OCI-LY1 (cell line): ENCODE results near the gene ASIC3.

Source experiments
- H2AFZ ChIP-seq: fragments of 200-600 bp; sonication (generic), shearing (Covaris generic); 2 replicates; pipeline ENCODE4 v1.6.0; 2014; ENCODE audit warnings: antibody characterized with exemption, mild to moderate bottlenecking, low read length
- H3F3A ChIP-seq: fragments of 200-600 bp; sonication (generic), shearing (Covaris generic); 2 replicates; pipeline ENCODE4 v1.6.0; 2014; ENCODE audit warnings: mild to moderate bottlenecking, antibody characterized with exemption, low read length, moderate library complexity; ENCODE audit not compliant: insufficient read depth
- H3K27ac ChIP-seq: fragments of 200-600 bp; sonication (generic); 2 replicates; pipeline ENCODE4 v1.5.1; 2014; ENCODE audit warnings: low read length, mixed run types, mild to moderate bottlenecking, low read depth; ENCODE audit not compliant: poor library complexity, severe bottlenecking
- H3K27me3 ChIP-seq: fragments of 200-600 bp; sonication (generic); 2 replicates; pipeline ENCODE4 v1.6.0; 2014; ENCODE audit warnings: antibody characterized with exemption, mild to moderate bottlenecking, low read length, moderate library complexity; ENCODE audit not compliant: insufficient read depth
- H3K36me3 ChIP-seq: fragments of 200-600 bp; sonication (generic); 2 replicates; pipeline ENCODE4 v1.6.1; 2014; ENCODE audit warnings: mild to moderate bottlenecking, antibody characterized with exemption, low read length, moderate library complexity, mixed read lengths; ENCODE audit not compliant: insufficient read depth
- H3K4me1 ChIP-seq: fragments of 200-600 bp; sonication (generic); 2 replicates; pipeline ENCODE4 v1.5.1; 2014; ENCODE audit warnings: mild to moderate bottlenecking, low read length, moderate library complexity; ENCODE audit not compliant: insufficient read depth, severe bottlenecking
- H3K4me2 ChIP-seq: fragments of 200-600 bp; sonication (generic), shearing (Covaris generic); 2 replicates; pipeline ENCODE4 v1.6.1; 2014; ENCODE audit warnings: low read length
- H3K4me3 ChIP-seq: fragments of 200-600 bp; sonication (generic); 2 replicates; pipeline ENCODE4 v1.5.1; 2014; ENCODE audit warnings: low read length, low read depth, mild to moderate bottlenecking, mixed read lengths; ENCODE audit not compliant: poor library complexity, severe bottlenecking
- H3K79me2 ChIP-seq: fragments of 200-600 bp; shearing (Covaris generic); 2 replicates; pipeline ENCODE4 v1.6.1; 2016; ENCODE audit warnings: mixed run types, low read length, mixed read lengths; ENCODE audit not compliant: insufficient read depth
- H3K9ac ChIP-seq: fragments of 200-600 bp; sonication (generic), shearing (Covaris generic); 2 replicates; pipeline ENCODE4 v1.6.1; 2014; ENCODE audit warnings: mild to moderate bottlenecking, low read length, mixed read lengths
- H3K9me2 ChIP-seq: fragments of 200-600 bp; sonication (generic), shearing (Covaris generic); 2 replicates; pipeline ENCODE4 v1.6.1; 2014; ENCODE audit warnings: low read depth, mild to moderate bottlenecking, low read length, mixed read lengths
- H3K9me3 ChIP-seq: fragments of 200-600 bp; shearing (Covaris generic); 2 replicates; pipeline ENCODE4 v1.6.1; 2014; ENCODE audit warnings: low read length, mixed read lengths
- H4K20me1 ChIP-seq: fragments of 200-600 bp; sonication (generic), shearing (Covaris generic); 2 replicates; pipeline ENCODE4 v1.6.0; 2016; ENCODE audit warnings: mild to moderate bottlenecking, low read length; ENCODE audit not compliant: insufficient read depth
- CTCF ChIP-seq: fragments of 200-600 bp; sonication (generic), shearing (Covaris generic); IDR thresholded peaks from 2 replicates; pipeline ENCODE4 v1.5.1; 2017; ENCODE audit warnings: mild to moderate bottlenecking, antibody characterized with exemption, low read length, moderate library complexity, mixed read lengths
- EZH2 ChIP-seq: fragments of 200-600 bp; sonication (generic), shearing (Covaris generic); IDR thresholded peaks from 2 replicates; pipeline ENCODE4 v1.8.0; 2017; ENCODE audit warnings: borderline replicate concordance, mixed run types, mild to moderate bottlenecking, antibody characterized with exemption, low read length, moderate library complexity, mixed read lengths

ASIC3 gene

GRCh38 chr7:151095123-151095797 lies 46.9 kb downstream of the ASIC3 start:
- H3K27ac ChIP-seq: no peak overlapping the region
- no peaks in the 10 kb centered on the region for H3K27me3 ChIP-seq
- H3K9me3 ChIP-seq: no peaks in the 10 kb centered on the region
- no peak overlapping the region for H3K9ac ChIP-seq
- no peak overlapping the region for H2AFZ ChIP-seq
- TF ChIP-seq EZH2 (no peak), CTCF (peak; percentile 34; the same call in 1 of the 2 replicates)
- H3K9me2 ChIP-seq: no peaks in the 10 kb centered on the region
- H3K4me2 ChIP-seq: no peak overlapping the region
- H4K20me1 ChIP-seq: no peaks in the 10 kb centered on the region
- H3F3A ChIP-seq: no peaks in the 10 kb centered on the region
- no peaks in the 10 kb centered on the region for H3K36me3 ChIP-seq
- peaks cover 7% of the 10 kb centered on the region for H3K4me1 ChIP-seq
- H3K4me3 ChIP-seq: no peak overlapping the region
- H3K79me2 ChIP-seq: no peaks in the 10 kb centered on the region

GRCh38 chr7:151095828-151096475 lies 47.6 kb downstream of the ASIC3 start:
- Histone ChIP-seq H3K9me3 (no peaks in the 10 kb centered on the region), H3K27me3 (no peaks in the 10 kb centered on the region), H3K4me2 (peak overlapping the region; percentile 37; the same call in 1 of the 2 replicates), H3K9ac (no peak overlapping the region), H3K27ac (no peak overlapping the region), H3K36me3 (no peaks in the 10 kb centered on the region), H3K4me1 (peaks cover 7% of the 10 kb centered on the region), H3K4me3 (no peak overlapping the region), H3F3A (no peaks in the 10 kb centered on the region), H3K79me2 (no peaks in the 10 kb centered on the region), H2AFZ (no peak overlapping the region), H3K9me2 (no peaks in the 10 kb centered on the region), H4K20me1 (no peaks in the 10 kb centered on the region)
- TF ChIP-seq EZH2 (no peak), CTCF (no peak)

- Histone ChIP-seq H3K27ac (no peak overlapping the region), H3K4me3 (no peak overlapping the region), H3F3A (no peaks in the 10 kb centered on the region), H2AFZ (no peak overlapping the region), H3K4me1 (peaks cover 7% of the 10 kb centered on the region), H3K36me3 (no peaks in the 10 kb centered on the region), H3K4me2 (no peak overlapping the region), H3K9ac (no peak overlapping the region), H3K79me2 (no peaks in the 10 kb centered on the region), H4K20me1 (no peaks in the 10 kb centered on the region), H3K9me3 (no peaks in the 10 kb centered on the region), H3K9me2 (no peaks in the 10 kb centered on the region), H3K27me3 (peaks cover 12% of the 10 kb centered on the region; the same call in 1 of the 2 replicates)
- TF ChIP-seq CTCF (no peak), EZH2 (no peak)
These were observed 51.3 kb downstream of the ASIC3 start for GRCh38 chr7:151099486-151100211.
